ENCODE data around the gene ST3GAL4.

Gene ST3GAL4

GRCh38 chr11:126456089-126456488 lies 100.6 kb downstream of the ST3GAL4 start:
- no peak for DNase-seq

DNA sequence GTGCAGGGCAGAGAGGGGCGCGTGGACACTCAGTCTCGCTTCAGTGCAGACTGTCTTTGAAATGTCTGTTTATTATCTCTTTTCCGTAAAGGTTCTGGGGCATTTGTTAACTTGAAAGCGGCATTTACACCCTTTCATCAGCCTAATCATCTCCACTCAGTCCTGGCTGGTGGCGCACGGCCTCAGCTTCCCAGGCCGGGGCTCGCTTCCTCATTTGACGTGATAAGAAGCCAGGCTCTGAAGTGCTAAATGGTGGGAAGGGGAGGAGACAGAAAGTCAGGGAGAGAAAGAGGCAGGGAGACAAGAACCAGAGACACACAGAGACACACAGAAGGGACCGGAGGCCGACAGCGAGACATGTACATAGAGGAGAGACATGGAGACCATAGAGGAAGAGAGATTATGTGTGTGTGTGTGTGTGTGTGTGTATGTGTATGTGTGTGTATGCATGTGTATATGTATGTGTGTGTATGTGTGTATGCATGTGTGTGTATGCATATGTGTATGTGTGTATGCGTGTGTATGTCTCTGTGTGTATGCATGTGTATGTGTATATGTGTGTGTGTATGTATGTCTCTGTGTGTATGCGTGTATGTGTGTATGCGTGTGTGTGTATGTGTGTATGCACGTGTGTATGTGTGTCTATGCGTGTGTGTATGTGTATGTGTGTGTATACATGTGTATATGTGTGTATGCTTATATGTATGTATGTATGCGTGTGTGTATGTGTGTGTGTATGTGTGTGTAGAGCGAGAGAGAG lies 101.5 kb downstream of the ST3GAL4 start:
- no peak for DNase-seq

GRCh38 chr11:126457817-126458216 lies 102.3 kb downstream of the ST3GAL4 start:
- DNase-seq: no peak

- DNase-seq: no peak
These were observed 104.3 kb downstream of the ST3GAL4 start for GRCh38 chr11:126459691-126460281.

DNA sequence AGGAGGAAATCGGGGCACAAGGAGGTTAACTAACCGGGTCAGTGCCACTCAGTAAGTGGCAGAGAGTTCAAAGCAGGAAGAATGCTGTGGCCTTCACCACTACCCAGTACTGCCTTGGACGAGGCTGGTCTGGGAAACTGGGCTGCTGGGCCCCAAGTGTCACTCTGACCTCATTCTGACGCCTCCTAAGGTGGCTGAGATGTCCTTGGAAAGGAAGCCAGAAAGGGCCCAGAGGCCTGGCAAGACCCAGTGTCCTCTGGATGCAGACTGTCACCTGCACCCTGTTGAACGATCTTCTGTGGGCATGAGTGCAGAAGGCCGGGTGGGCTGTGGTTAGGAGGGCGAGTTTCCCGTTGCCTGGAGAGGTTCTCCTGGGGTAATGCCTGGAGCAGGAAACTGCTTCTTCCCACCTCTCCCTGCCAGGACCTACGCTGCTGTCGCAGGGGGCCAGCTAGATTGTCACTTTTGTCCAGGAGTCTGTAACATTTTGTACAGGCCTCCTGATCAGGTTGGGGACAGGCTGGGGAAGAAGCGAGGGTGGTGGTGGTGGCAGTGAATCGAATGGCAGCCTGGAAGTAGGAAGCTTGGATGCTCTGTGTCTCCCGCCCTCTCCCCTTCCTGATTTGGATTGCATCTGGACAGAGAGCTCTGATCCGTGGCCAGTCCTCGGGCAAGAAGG lies 105.1 kb downstream of the ST3GAL4 start:
- DNase-seq: no peak

- DNase-seq: no peak
These were observed 105.6 kb downstream of the ST3GAL4 start for GRCh38 chr11:126461096-126461440.

- DNase-seq: no peak
These were observed 106.5 kb downstream of the ST3GAL4 start for GRCh38 chr11:126461996-126462395.

DNA sequence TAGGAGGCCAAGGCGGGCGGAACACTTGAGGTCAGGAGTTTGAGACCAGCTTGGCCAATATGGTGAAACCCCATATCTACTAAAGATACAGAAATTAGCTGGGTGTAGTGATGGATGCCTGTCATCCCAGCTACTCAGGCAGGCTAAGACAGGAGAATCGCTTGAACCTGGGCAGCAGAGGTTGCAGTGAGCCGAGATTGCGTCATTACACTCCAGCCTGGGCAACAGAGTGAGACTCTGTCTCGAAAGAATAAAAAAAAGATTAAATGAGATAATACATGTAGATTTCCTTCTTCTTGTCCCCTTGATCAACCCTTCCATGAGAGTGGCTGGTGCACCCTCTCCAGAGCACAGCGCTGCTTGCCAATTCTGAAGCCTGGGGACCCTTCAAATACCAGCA lies 106.9 kb downstream of the ST3GAL4 start:
- DNase-seq: no peak
